ENCODE data around the gene HPN.
"Not testable (repeated sequence)": the region's sequence is repeated elsewhere in the genome, so short reads cannot be mapped to it uniquely, and the experiment has no call there.

DNA sequence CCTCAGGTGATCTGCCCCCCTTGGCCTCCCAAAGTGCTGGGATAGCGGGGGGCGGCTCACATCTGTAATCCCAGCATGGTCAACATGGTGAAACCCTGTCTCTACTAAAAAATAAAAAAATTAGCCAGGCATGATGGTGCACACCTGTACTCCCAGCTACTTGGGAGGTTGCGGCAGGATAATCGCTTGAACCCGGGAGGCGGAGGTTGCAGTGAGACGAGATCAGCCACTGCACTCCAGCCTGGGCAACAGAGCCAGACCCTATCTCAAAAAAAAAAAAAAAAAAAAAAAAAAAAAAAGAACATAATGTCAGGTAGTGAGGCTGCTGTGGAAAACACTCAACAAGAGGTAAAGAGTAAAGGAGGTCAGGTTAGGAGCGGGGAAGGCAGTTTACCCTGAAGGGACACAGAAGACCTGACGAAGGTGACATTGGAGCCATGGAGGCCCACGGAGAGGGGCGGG lies 12.2 kb upstream of the HPN start:
- TF ChIP-seq, protein P1, sequence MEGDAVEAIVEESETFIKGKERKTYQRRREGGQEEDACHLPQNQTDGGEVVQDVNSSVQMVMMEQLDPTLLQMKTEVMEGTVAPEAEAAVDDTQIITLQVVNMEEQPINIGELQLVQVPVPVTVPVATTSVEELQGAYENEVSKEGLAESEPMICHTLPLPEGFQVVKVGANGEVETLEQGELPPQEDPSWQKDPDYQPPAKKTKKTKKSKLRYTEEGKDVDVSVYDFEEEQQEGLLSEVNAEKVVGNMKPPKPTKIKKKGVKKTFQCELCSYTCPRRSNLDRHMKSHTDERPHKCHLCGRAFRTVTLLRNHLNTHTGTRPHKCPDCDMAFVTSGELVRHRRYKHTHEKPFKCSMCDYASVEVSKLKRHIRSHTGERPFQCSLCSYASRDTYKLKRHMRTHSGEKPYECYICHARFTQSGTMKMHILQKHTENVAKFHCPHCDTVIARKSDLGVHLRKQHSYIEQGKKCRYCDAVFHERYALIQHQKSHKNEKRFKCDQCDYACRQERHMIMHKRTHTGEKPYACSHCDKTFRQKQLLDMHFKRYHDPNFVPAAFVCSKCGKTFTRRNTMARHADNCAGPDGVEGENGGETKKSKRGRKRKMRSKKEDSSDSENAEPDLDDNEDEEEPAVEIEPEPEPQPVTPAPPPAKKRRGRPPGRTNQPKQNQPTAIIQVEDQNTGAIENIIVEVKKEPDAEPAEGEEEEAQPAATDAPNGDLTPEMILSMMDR (IDR thresholded peaks at IDR 0.05; ENCODE audit: low read depth, low read length, poor library complexity, severe bottlenecking), result not testable (repeated sequence)
- not testable (repeated sequence) for TF ChIP-seq EZH2phosphoT487 (IDR thresholded peaks at IDR 0.05; ENCODE audit: borderline replicate concordance, low read length)

Data from DOHH2 (cell line).